Measurements from ENCODE around the gene FOCAD.

FOCAD gene

GRCh38 chr9:20804489-20805250, 120.6 kb downstream of the FOCAD start:
- no peak for DNase-seq

- no peak for DNase-seq
Observed at GRCh38 chr9:20805766-20806165, 121.7 kb downstream of the FOCAD start.

GRCh38 chr9:20808002-20808401, 123.9 kb downstream of the FOCAD start:
- DNase-seq, result no peak

GRCh38 chr9:20811872-20812271, 127.8 kb downstream of the FOCAD start:
- DNase-seq, result no peak

- no peak for DNase-seq
Observed at GRCh38 chr9:20815923-20816703, 132.1 kb downstream of the FOCAD start.

GRCh38 chr9:20823051-20823450, 139.0 kb downstream of the FOCAD start:
- DNase-seq, result no peak

GRCh38 chr9:20831028-20831427, 147.0 kb downstream of the FOCAD start:
- DNase-seq, result no peak

- no peak for DNase-seq
Observed at GRCh38 chr9:20832775-20833174, 148.7 kb downstream of the FOCAD start.

GRCh38 chr9:20835377-20836286, 151.6 kb downstream of the FOCAD start:
- DNase-seq, result no peak

- no peak for DNase-seq
Observed at GRCh38 chr9:20837166-20837565, 153.1 kb downstream of the FOCAD start.

- DNase-seq, result no peak
Observed at GRCh38 chr9:20838218-20838617, 154.2 kb downstream of the FOCAD start.

GRCh38 chr9:20844916-20845315, 160.9 kb downstream of the FOCAD start:
- DNase-seq, result no peak

GRCh38 chr9:20848490-20848889, 164.4 kb downstream of the FOCAD start:
- DNase-seq, result no peak

GRCh38 chr9:20853866-20854265, 169.8 kb downstream of the FOCAD start:
- DNase-seq, result no peak

GRCh38 chr9:20854444-20854843, 170.4 kb downstream of the FOCAD start:
- DNase-seq, result no peak

- no peak for DNase-seq
Observed at GRCh38 chr9:20863945-20864344, 179.9 kb downstream of the FOCAD start.

GRCh38 chr9:20865347-20865746, 181.3 kb downstream of the FOCAD start:
- DNase-seq, result no peak

GRCh38 chr9:20870115-20870514, 186.1 kb downstream of the FOCAD start:
- no peak for DNase-seq

- DNase-seq, result no peak
Observed at GRCh38 chr9:20872340-20872977, 188.4 kb downstream of the FOCAD start.

- DNase-seq, result no peak
Observed at GRCh38 chr9:20873240-20873865, 189.3 kb downstream of the FOCAD start.

- DNase-seq, result no peak
Observed at GRCh38 chr9:20880271-20880670, 196.2 kb downstream of the FOCAD start.

GRCh38 chr9:20880675-20881074, 196.6 kb downstream of the FOCAD start:
- no peak for DNase-seq
